Dermis blood vessel endothelial cell (primary cell): ENCODE results near the gene HLA-DPA1. TPM values are rescaled to one million over a fixed set of nuclear protein-coding genes. Genes with fewer than 3 reads are reported as not detected.

Experiments
- DNase-seq: peaks from one replicate; pipeline ENCODE4 v3.0.0; 2010
- total RNA-seq: library from RNA; depleted of rRNA; stranded (reverse); fragments of >200 nt; gene quantifications from 2 replicates; pipeline ENCODE4 v1.2.3, GENCODE V29; 2014

HLA-DPA1 gene
- total RNA-seq, 1 donor from 2014 or later, result 0.34 TPM

DNA sequence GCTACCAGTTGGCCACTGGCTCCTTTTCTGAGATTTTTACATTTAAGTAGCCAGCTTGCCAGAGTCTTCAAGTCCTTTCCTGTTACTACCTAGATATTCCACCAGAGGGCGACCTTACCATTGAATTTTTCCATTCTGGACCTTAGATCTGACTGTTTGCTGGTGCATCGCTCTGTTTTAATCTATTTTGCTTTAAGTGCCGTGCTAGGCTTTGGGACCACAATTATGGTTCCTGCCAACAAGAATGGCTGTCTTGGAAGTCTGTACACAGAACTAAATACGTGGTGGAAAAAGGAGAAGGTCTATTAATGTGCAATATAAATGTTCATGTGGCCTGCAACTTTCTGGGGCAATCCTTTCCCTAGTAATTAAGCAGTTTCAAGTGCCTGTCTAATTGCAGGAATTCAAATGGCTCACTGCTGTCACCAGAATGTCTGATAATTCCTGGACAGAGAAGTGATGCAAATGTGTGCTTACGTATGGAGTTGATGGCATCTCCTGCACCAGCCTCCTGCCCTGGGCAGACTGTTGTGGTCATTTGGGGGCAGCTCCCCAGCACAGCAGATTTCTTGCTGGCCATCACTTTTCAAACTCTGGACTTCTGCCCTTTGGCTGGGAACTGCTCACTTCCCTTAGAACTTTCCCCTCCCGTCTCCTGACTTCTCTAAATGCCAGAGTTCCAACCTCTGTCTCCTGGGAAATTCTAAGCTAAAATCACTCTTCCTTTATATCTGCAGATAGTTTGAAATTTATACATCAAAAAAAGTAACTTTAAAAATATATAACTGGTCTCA, 58.4 kb downstream of the HLA-DPA1 start:
- DNase-seq, result peak; percentile 90

Other genes with a start within 250 kb of the HLA-DPA1 start
- gene TAP2, start 234.9 kb downstream of the HLA-DPA1 start, total RNA-seq, result 22.8 and 39.0 TPM in 2 replicates
- gene PSMB8, start 229.6 kb downstream of the HLA-DPA1 start, total RNA-seq, result 73.5 and 86.4 TPM in 2 replicates
- gene TAP1, start 219.9 kb downstream of the HLA-DPA1 start, total RNA-seq, result 52.9 and 93.4 TPM in 2 replicates
- gene PSMB9, start 219.5 kb downstream of the HLA-DPA1 start, total RNA-seq, result 29.1 and 68.9 TPM in 2 replicates
- 1.0 and 2.9 TPM in 2 replicates for gene HLA-DMB, start 132.6 kb downstream of the HLA-DPA1 start, total RNA-seq
- gene HLA-DMA, start 120.6 kb downstream of the HLA-DPA1 start, total RNA-seq, result 1.2 and 1.7 TPM in 2 replicates
- gene BRD2, start 105.1 kb downstream of the HLA-DPA1 start, total RNA-seq, result 60.2 and 86.7 TPM in 2 replicates
- gene HLA-DOA, start 64.1 kb downstream of the HLA-DPA1 start, total RNA-seq, result not detected in 2 replicates
- gene HLA-DPB1, start 2.3 kb upstream of the HLA-DPA1 start, total RNA-seq, result 1.4 and 22.4 TPM in 2 replicates
- gene COL11A2, start 118.8 kb upstream of the HLA-DPA1 start, total RNA-seq, result 0.28 and 0.34 TPM in 2 replicates
- 26.6 and 27.9 TPM in 2 replicates for gene RXRB, start 127.0 kb upstream of the HLA-DPA1 start, total RNA-seq
- gene SLC39A7, start 127.2 kb upstream of the HLA-DPA1 start, total RNA-seq, result 93.6 and 99.4 TPM in 2 replicates
- gene HSD17B8, start 131.0 kb upstream of the HLA-DPA1 start, total RNA-seq, result 8.7 and 9.7 TPM in 2 replicates
- gene RING1, start 134.9 kb upstream of the HLA-DPA1 start, total RNA-seq, result 22.6 and 29.0 TPM in 2 replicates
- 33.7 and 38.5 TPM in 2 replicates for gene VPS52, start 198.2 kb upstream of the HLA-DPA1 start, total RNA-seq
- 1,732 and 3,722 TPM in 2 replicates for gene RPS18, start 198.4 kb upstream of the HLA-DPA1 start, total RNA-seq
- gene B3GALT4, start 203.5 kb upstream of the HLA-DPA1 start, total RNA-seq, result 5.9 and 10.0 TPM in 2 replicates
- gene WDR46, start 215.6 kb upstream of the HLA-DPA1 start, total RNA-seq, result 65.9 and 75.4 TPM in 2 replicates
- 22.1 and 29.1 TPM in 2 replicates for gene PFDN6, start 216.0 kb upstream of the HLA-DPA1 start, total RNA-seq
- 82.4 and 88.3 TPM in 2 replicates for gene RGL2, start 225.3 kb upstream of the HLA-DPA1 start, total RNA-seq
- gene TAPBP, start 240.4 kb upstream of the HLA-DPA1 start, total RNA-seq, result 137 and 154 TPM in 2 replicates
- gene ZBTB22, start 244.1 kb upstream of the HLA-DPA1 start, total RNA-seq, result 15.8 and 16.8 TPM in 2 replicates
- 52.1 and 57.9 TPM in 2 replicates for gene DAXX, start 249.3 kb upstream of the HLA-DPA1 start, total RNA-seq